T-helper 2 cell treated with Interferon-gamma antibody and Interleukin-4, amounts not matched to agents 100 ng/mL and 5 ng/mL, for 36 hours (primary cell): ENCODE data around the gene TVP23C. TPM values are rescaled to one million over a fixed set of nuclear protein-coding genes. Genes with fewer than 3 reads are reported as not detected.

Experiments
- intact Hi-C: fragments of 100-400 bp; cut with micrococcal nuclease; formaldehyde crosslinking; loops from one replicate; pipeline ENCODE4 v1.15.1; 2023
- total RNA-seq: library from RNA; stranded (reverse); gene quantifications from 2 replicates; pipeline ENCODE4 v1.2.3, GENCODE V29; 2022

The TVP23C gene
- total RNA-seq, 1 donor from 2014 or later: 14.0 TPM

DNA sequence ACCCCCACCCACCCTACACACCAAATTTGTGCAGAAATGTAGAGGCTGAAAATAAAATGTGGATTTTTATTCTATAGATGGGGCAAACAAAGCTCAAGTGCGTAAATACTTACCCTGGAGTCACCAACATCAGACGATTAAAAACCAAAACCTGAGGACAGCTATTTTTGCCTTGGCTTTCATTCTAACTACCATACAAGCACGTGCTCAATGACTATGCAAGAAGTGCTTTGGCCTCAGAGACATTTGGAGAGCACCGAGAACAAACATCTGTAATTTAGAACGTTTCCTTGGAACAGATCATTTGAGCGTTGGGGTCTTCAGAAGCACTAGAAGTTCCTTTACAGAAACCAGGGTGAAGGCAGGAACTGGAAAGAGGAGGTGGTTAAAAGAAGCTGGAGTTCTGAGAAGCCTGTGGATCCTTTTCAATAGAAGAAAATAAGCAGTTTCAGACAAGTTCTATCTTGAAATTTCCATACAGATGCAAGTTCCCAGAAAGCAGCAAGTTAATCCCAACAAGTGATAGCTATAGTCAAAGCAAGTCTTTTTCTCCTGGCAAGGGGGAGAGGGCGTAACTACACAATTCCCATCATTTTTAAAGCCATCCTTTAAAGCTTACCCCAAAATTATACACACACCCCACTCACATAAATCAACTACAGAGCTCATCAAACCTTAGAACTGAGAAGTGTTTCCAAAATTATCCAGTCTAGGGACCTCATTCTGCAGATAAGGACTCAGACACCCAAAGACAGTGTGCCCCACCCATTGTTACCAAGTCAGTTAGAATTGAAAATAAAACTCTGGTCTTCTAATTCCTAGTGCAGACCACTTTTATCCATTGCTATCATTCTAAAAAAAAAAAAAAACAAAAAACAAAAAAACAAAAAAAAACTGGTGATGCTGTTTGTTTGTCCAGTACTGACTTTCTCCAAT is 66.3 kb downstream of the TVP23C start:
- intact Hi-C loops: no loop called here

DNA sequence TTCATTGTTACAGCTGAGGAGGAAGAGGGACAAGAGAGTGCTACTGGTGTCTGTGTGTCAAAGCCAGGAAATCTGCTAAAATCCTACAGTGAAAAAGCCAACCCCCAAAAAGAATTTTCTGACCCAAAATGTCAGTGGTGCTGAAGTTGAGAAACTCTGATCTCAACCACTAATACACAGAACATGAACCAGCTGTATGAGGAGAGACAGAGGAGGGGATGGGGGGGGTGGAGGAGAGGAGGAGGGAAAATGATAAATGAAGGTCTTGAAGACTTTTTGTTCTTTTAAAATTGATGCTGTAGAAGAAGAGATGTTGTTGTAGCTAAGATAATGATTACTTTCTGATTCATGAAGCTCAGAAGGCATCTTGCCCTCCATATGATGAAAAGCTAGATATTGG is 68.5 kb downstream of the TVP23C start:
- intact Hi-C loops: no loop called here

GRCh38 chr17:15493693-15494035 is 69.6 kb downstream of the TVP23C start:
- intact Hi-C loops: no loop called here

DNA sequence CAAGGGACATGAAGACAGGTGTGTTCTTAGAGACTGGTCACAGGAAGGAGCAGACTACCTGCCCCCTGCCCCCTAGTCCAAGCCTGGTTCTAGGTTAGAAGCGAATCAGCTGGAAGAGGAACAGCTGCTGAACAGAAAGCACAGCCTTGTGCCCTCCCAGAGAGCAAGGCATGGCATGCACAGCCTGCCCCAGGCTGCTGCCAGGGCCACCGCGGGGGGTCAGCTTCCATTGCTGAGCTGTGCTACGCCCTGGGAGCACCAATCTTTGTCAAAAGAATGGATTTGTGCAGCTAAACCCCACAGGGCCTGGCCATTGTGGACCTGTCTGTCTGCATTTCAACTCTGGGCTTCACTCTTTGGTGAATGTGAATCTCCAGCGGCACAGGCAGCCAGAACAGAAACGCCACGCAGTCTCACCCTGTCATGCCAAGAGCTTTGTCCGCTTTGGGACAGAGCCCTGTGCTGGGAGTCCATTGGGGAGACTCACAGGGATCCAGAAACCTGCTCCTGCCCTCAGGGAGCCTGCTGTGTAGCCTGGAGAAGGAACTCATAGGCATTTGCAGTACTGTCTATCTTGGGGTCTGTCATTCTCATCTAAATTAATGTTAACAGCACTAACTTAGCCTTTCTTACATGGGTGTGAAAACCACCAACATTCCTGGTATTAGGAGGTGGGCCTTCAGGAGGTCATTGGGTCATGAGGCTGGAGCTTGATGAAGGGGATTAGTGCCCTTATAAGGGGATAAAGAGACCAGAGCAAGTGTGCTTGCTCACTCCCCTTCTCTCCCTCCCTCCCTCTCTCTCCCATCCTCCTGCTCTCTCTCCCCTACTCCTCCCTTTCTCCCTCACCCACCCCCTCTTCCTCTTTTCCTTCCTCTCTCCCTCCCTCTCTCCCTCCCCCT is 70.2 kb downstream of the TVP23C start:
- intact Hi-C loops: no loop called here

- intact Hi-C loops: no loop called here
Observed at GRCh38 chr17:15492186-15492585, 71.1 kb downstream of the TVP23C start.

DNA sequence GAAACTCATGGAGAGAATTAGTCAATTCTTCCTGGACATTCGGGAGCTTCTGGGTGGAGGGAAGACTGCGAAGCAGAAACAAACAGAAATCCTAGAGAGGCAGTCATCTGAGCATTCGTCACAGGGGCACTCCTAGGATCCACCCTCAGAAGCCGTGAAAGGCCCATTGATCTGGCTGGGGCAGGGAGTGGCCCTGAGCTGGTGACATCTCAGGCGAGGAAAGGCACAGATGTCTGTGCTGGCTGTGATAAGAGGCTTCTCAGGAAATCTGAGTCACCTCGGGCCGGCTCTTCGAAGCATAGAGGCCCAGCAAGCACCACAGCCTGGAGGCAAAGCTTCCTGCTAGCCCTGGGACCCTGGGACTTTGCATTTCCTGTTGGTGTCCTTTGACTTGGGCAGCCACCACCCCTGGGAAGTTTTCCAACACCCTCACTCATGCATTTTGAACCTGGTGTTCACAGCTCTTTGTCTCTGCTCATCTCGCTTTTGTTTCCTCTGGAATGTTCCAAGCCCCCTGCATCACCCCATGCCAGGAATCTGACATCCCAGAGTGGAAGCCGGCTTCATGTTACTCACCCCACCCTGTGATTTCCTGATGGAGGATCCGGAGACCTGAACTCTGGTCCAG is 72.5 kb downstream of the TVP23C start:
- intact Hi-C loops: no loop called here

GRCh38 chr17:15488557-15488956 is 74.7 kb downstream of the TVP23C start:
- intact Hi-C loops: no loop called here

- intact Hi-C loops: no loop called here
Observed at GRCh38 chr17:15485045-15485444, 78.2 kb downstream of the TVP23C start.

GRCh38 chr17:15483431-15483830 is 79.9 kb downstream of the TVP23C start:
- intact Hi-C loops: no loop called here

DNA sequence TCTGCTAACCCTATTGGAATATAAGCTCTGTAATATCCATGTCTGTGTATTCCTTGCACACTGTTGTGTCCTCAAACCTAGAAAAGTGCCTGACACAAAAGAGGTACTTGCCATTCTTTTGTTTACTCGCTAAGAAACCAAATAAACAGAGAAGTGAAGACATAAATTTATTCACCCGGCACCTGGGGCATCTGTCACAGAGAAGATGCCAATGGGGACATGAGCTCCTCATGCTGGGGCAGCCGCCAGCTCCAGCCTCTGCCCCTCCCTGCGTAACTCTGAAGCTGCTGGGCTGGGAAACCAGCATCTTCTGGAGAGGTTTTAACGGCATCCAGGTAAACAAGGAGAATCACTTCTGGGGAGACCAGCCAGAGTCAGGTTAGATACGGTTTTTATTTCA is 80.8 kb downstream of the TVP23C start:
- intact Hi-C loops: no loop called here

- intact Hi-C loops: no loop called here
Observed at GRCh38 chr17:15481481-15481880, 81.8 kb downstream of the TVP23C start.

DNA sequence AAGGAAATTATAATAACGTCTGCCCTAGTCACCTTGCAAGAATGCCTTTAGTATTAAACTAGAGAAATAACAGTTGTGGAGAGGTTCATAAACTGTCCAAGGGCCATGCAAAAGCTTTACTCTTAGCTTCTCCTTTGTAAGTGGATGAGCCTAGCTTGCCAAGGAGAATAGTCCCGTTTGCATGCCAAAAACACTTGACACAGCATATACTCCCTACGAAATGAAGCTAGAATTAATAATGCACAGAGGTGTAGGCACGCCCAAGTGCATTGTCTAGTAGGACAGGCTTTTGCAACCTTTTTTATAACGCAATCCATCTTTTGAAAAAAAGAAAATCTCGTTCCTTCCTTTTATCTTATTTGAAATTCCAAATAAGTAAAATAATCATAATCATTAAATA is 83.1 kb downstream of the TVP23C start:
- intact Hi-C loops: no loop called here

DNA sequence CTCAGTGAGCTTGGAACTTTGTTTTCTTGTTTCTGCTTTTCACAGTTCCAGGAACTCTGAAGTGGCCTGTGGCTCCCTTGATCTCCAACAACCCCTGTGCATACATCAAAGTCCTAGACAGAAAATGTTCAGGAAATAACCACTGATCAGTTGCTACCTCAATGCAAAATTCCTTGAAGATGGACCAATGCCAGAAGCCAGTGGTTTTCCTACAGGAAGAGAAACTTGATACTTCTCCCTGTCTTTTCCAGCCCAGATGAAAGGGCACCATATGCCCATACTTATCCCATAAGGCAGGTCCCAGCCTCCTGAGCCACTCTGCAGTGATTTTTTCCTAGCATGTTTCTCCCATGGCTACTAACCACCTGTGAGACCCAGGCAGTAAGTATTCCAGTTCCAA is 83.6 kb downstream of the TVP23C start:
- intact Hi-C loops: no loop called here

GRCh38 chr17:15478845-15479244 is 84.4 kb downstream of the TVP23C start:
- intact Hi-C loops: no loop called here

- intact Hi-C loops: no loop called here
Observed at GRCh38 chr17:15475631-15476354, 87.5 kb downstream of the TVP23C start.

- intact Hi-C loops: no loop called here
Observed at GRCh38 chr17:15472891-15473290, 90.4 kb downstream of the TVP23C start.

GRCh38 chr17:15470536-15470935 is 92.7 kb downstream of the TVP23C start:
- intact Hi-C loops: no loop called here

- intact Hi-C loops: no loop called here
Observed at GRCh38 chr17:15469260-15469659, 94.0 kb downstream of the TVP23C start.

DNA sequence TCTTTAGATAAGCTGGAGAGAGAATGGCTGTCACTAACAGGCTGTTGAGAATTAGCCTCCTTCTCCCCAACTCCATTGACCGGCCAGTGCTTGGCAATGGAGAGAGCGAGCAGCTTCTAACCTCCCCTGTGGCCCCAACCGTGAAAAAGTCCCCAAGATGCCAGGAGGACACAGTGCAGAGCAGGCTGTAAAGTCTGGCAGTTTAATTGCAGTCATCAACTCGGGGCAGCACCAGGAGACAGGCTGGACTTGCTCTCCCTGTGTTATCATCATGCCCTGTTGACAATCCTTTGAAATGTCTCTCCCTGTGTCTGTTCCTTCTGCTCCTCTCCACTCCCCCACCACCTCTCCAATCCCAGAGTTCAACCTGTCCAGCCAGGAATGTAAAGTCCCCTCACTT is 95.2 kb downstream of the TVP23C start:
- intact Hi-C loops: no loop called here

DNA sequence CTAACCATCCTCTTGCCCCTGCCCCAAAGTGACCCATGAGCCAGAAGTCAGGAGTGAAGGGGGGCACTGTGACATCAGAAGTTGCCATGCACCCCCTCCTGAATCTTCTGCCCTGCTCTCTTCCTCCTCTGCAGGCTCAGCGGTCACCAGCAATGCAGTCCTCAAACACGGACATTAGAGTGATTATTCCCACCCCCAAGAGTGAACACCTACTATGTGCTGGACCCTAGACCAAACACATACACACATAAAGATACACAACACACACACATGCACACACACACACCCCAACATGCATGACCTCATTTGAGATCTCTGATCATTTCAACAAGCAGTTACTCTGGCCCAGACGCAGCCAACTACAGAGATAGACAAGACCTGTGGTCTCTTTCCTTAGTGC is 95.7 kb downstream of the TVP23C start, which contains the start of gene CDRT4:
Gene CDRT4 (minus strand): TSS at position 30 of the 400 bp plus-strand sequence. CDS start 27,383 bp downstream, outside the sequence.
- intact Hi-C loops: no loop called here

GRCh38 chr17:15466131-15466530 is 97.2 kb downstream of the TVP23C start:
- intact Hi-C loops: no loop called here
